ENCODE results near the gene ST6GAL1. TPM values are rescaled to one million over a fixed set of nuclear protein-coding genes. Genes with fewer than 3 reads are reported as not detected.
"Not testable (repeated sequence)": the region's sequence is repeated elsewhere in the genome, so short reads cannot be mapped to it uniquely, and the experiment has no call there.

ST6GAL1 gene
- total RNA-seq, 2 experiments from 2014 or later, result 76.2 to 78.0 TPM

DNA sequence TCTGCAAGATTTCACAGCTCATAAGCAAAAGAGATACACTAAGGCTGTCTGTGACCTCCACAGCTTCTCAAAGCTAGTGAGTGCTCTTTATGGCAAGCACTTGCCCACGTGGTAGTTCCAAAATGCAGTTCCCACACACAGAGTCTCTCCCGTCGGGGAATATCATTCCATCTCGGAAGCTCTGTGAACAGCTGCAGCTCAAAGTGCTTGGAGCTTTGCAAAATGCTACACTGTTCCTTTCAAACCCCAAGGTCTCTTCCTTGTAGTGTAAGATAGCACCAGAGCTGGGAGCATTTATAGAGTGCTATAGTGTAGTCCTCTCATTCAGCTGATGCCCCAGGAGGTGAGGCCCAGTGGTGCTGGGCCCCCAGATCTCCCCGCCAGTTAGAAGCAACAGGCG is 36.1 kb downstream of the ST6GAL1 start:
- H3K27ac Mint-ChIP-seq, result no peak overlapping the region
- no peaks in the 10 kb centered on the region for H3K27me3 Mint-ChIP-seq (ENCODE audit: low read depth)
- no peak for DNase-seq
- intact Hi-C loops (cut with micrococcal nuclease), result no loop called here
- no peak overlapping the region for H3K4me3 Mint-ChIP-seq
- H3K36me3 Mint-ChIP-seq (ENCODE audit: low read depth), result peaks cover 36% of the 10 kb centered on the region
- no peaks in the 10 kb centered on the region for H3K9me3 Mint-ChIP-seq
- CTCF ChIA-PET, result interaction anchor here (0.9 to 1.3 kb wide), 4 partner anchors 8 to 184 kb away, joined by 3 read pairs; no protein-coding TSS in a partner anchor
- H3K4me1 Mint-ChIP-seq (ENCODE audit: low read depth), result peaks cover 32% of the 10 kb centered on the region

DNA sequence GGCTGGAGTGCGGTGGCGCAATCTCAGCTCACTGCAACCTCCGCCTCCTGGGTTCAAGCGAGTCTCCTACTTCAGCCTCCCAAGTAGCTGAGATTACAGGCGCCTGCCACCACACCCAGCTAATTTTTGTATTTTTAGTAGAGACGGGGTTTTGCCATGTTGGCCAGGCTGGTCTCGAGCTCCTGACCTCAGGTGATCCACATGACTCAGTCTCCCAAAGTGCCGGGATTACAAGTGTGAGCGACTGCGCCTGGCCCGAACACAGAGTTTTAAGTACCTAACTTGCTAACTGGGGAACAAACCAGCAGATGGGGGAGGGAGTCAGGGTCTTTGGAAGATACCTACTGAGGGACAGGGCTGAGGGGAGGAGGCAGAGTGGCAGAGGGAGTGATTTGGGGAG is 36.9 kb downstream of the ST6GAL1 start:
- peaks cover 30% of the 10 kb centered on the region for H3K4me1 Mint-ChIP-seq (ENCODE audit: low read depth)

DNA sequence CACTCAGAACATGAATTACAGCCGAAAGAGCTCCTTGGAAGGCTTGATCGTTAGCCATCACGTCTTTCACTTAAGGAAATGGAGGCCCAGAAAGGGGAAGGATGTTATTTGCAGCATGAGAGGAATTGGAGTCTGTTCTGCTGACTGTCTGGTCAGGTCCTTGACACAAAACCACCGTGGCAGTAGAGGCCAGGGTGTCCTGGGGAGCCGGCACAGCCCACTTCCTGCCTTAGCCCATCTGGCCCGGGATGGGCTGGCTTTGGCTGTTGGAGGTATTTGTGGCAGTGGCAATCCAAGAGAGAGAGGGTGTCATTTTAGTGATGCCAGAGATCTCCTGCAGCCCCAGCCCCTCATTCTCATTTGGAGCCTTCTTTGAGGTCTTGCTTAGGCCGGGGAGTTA is 37.4 kb downstream of the ST6GAL1 start:
- Mint-ChIP-seq H3K36me3 (ENCODE audit: low read depth) (peaks cover 38% of the 10 kb centered on the region), H3K4me3 (no peak overlapping the region), H3K9me3 (no peaks in the 10 kb centered on the region), H3K4me1 (ENCODE audit: low read depth) (peaks cover 31% of the 10 kb centered on the region), H3K27ac (no peak overlapping the region), H3K27me3 (ENCODE audit: low read depth) (no peaks in the 10 kb centered on the region)
- no peak for DNase-seq
- intact Hi-C loops (cut with micrococcal nuclease), result no loop called here
- CTCF ChIA-PET, result interaction anchor here (0.9 to 1.2 kb wide), 2 partner anchors 118 to 146 kb away, joined by 4 read pairs; no protein-coding TSS in a partner anchor

More for the DNA sequence above, 36.9 kb downstream of the ST6GAL1 start:
- DNase-seq; H3K9me3 Mint-ChIP-seq; H3K27ac Mint-ChIP-seq; intact Hi-C loops (cut with micrococcal nuclease); H3K27me3 Mint-ChIP-seq (ENCODE audit: low read depth); H3K4me3 Mint-ChIP-seq: not testable (repeated sequence)
- CTCF ChIA-PET, result interaction anchor here (0.9 to 1.2 kb wide), 3 partner anchors 9 to 145 kb away, joined by 3 to 4 read pairs (median 4); no protein-coding TSS in a partner anchor
- peaks cover 37% of the 10 kb centered on the region for H3K36me3 Mint-ChIP-seq (ENCODE audit: low read depth)

DNA sequence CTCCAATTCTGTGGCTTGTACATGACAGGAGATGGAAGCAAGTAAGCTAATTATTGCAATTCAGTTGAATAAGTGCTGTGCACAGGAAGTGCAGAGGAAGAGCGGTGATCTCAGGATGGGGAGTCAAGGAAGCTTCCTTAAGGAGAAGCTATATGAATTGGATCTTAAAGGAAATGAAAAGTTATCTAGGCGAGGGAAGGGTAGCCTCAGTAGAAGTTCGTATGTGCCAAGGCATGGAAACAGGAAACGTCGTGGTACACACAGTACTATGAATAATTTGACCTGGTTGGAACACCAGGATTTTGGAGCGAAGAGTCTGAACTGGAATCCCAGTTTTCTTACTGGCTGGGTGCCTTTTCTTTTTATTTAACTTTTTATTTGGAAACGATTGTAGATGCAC is 39.3 kb downstream of the ST6GAL1 start:
- CTCF ChIA-PET, result interaction anchor here (1.7 kb wide), 1 partner anchor 12 kb away, joined by 3 read pairs; no protein-coding TSS in a partner anchor
- Mint-ChIP-seq H3K36me3 (ENCODE audit: low read depth) (peaks cover 50% of the 10 kb centered on the region), H3K4me1 (ENCODE audit: low read depth) (peaks cover 38% of the 10 kb centered on the region), H3K4me3 (no peak overlapping the region), H3K27me3 (ENCODE audit: low read depth) (no peaks in the 10 kb centered on the region), H3K27ac (no peak overlapping the region), H3K9me3 (no peaks in the 10 kb centered on the region)
- intact Hi-C loops (cut with micrococcal nuclease), result no loop called here
- no peak for DNase-seq

DNA sequence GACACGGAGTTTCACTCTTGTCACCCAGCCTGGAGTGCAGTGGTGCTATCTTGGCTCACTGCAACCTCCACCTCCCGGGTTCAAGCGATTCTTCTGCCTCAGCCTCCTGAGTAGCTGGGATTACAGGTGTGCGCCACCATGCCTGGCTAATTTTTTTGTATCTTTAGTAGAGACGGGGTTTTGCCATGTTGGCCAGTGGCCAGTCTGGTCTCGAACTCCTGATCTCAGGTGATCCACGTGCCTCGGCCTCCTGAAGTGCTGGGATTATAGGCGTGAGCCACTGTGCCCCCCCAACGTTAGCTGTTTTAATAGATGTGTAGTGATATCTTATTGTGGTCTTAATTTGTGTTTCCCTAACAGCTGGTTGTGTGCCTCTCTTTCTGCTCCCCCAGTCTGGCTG is 40.8 kb downstream of the ST6GAL1 start:
- not testable (repeated sequence) for H3K27ac Mint-ChIP-seq

DNA sequence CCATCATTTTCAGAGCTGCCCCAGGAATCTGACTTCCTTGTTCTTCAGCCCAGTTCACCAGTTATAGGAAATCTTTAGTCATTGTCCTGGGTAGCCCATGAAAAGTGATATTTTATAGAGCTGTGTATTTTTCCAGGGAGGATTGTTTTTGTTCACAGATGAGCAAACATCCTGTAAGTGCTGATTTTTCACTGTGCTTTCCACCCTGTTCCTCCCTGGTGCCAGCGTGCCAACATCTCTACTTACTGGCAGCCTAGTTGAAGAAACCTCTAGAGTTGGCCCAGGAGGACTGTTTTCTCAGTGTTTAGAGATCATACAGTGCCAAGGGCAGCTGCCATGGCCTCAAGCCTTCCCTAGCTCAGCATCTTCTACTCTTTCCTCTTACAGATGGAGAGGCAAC is 41.3 kb downstream of the ST6GAL1 start:
- DNase-seq, result no peak
- peaks cover 52% of the 10 kb centered on the region for H3K36me3 Mint-ChIP-seq (ENCODE audit: low read depth)
- H3K27ac Mint-ChIP-seq, result no peak overlapping the region
- H3K27me3 Mint-ChIP-seq (ENCODE audit: low read depth), result no peaks in the 10 kb centered on the region
- intact Hi-C loops (cut with micrococcal nuclease), result no loop called here
- no peaks in the 10 kb centered on the region for H3K9me3 Mint-ChIP-seq
- peaks cover 29% of the 10 kb centered on the region for H3K4me1 Mint-ChIP-seq (ENCODE audit: low read depth)
- H3K4me3 Mint-ChIP-seq, result no peak overlapping the region
- CTCF ChIA-PET, result interaction anchor here (0.6 to 1.2 kb wide), 2 partner anchors 142 to 176 kb away, joined by 3 to 6 read pairs; no protein-coding TSS in a partner anchor

More for the DNA sequence above, 40.8 kb downstream of the ST6GAL1 start:
- H3K4me3 Mint-ChIP-seq; H3K27me3 Mint-ChIP-seq (ENCODE audit: low read depth); DNase-seq; intact Hi-C loops (cut with micrococcal nuclease); H3K9me3 Mint-ChIP-seq: not testable (repeated sequence)
- Mint-ChIP-seq H3K4me1 (ENCODE audit: low read depth) (peaks cover 30% of the 10 kb centered on the region), H3K36me3 (ENCODE audit: low read depth) (peaks cover 53% of the 10 kb centered on the region)
- CTCF ChIA-PET, result interaction anchor here (1.2 kb wide), 1 partner anchor 142 kb away, joined by 3 read pairs; no protein-coding TSS in a partner anchor

DNA sequence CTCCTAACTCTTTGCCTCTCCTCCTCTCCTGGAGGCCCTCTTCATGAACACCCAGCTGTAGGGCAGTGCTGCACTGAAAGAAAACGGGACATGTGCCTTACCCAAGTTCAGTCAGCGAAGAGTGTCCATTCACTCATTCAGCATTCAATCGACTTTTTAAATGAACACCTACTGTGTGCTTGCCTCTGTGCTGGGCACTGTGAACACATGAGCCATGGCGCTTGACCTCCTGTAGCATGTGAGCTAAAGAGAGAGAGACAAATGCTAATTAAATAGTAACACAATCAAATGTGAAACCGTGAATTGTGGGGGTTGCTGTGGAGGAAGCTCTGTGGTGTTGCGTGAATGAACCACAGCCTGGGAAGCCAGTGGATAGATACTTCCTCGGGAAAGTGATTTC is 43.4 kb downstream of the ST6GAL1 start:
- no peak overlapping the region for H3K4me3 Mint-ChIP-seq
- peaks cover 26% of the 10 kb centered on the region for H3K4me1 Mint-ChIP-seq (ENCODE audit: low read depth)
- no peaks in the 10 kb centered on the region for H3K9me3 Mint-ChIP-seq
- intact Hi-C loops (cut with micrococcal nuclease), result no loop called here
- CTCF ChIA-PET, result interaction anchor here (0.7 kb wide), 1 partner anchor 1956 kb away, joined by 3 read pairs; no protein-coding TSS in a partner anchor
- DNase-seq, result no peak
- peaks cover 45% of the 10 kb centered on the region for H3K36me3 Mint-ChIP-seq (ENCODE audit: low read depth)
- H3K27ac Mint-ChIP-seq, result peak overlapping the region; percentile 28
- H3K27me3 Mint-ChIP-seq (ENCODE audit: low read depth), result no peaks in the 10 kb centered on the region

DNA sequence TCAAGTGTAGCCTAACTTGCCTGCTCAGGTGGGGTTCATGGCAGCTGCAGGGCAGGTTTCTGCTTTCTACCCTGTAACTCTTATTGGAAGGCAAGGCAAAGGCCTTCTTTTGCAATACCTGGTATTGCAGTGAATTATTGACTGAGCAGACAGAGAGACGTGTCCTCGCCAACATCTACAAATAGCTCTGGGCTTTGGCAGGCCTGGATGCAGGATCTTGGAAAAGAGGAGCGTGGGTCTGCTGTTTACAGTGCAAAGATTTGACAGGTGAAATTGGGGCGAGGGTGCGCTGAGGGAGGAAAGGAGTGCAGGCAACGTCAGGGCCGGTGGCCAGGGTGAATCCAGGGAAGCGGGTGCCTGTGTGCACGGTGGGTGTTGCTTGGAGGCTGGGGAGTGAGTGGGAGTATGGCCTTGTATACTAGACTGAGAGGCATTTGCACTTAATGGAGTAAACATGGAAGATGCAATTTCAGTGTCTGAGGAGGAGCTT is 44.5 kb downstream of the ST6GAL1 start:
- H3K4me3 Mint-ChIP-seq, result no peak overlapping the region
- peaks cover 44% of the 10 kb centered on the region for H3K36me3 Mint-ChIP-seq (ENCODE audit: low read depth)
- H3K4me1 Mint-ChIP-seq (ENCODE audit: low read depth), result peaks cover 20% of the 10 kb centered on the region
- intact Hi-C loops (cut with micrococcal nuclease), result no loop called here
- H3K9me3 Mint-ChIP-seq, result no peaks in the 10 kb centered on the region
- H3K27me3 Mint-ChIP-seq (ENCODE audit: low read depth), result no peaks in the 10 kb centered on the region
- CTCF ChIA-PET, result no interaction called here
- H3K27ac Mint-ChIP-seq, result no peak overlapping the region
- DNase-seq, result no peak

DNA sequence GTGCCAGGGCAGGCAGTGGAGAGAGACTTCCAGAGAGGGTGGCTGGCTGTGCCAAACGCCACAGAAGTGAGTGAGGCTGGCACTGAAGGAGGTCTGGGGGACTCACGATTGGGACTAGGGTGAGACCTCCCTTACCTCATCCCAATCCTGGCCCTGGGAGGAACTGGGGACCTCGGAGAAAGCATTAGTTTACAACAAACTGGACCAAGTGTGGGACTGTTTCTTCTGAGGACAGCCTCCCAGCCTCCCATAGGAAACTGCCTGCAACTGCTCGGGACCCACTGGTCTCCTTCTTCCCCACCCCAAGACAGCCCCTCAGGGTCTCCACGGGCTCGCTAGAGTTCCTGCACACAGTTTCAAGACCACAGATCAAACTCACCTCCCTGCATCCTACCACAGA is 45.4 kb downstream of the ST6GAL1 start:
- CTCF ChIA-PET, result no interaction called here
- peaks cover 19% of the 10 kb centered on the region for H3K4me1 Mint-ChIP-seq (ENCODE audit: low read depth)
- intact Hi-C loops (cut with micrococcal nuclease), result no loop called here
- peaks cover 41% of the 10 kb centered on the region for H3K36me3 Mint-ChIP-seq (ENCODE audit: low read depth)
- no peaks in the 10 kb centered on the region for H3K27me3 Mint-ChIP-seq (ENCODE audit: low read depth)
- H3K27ac Mint-ChIP-seq, result no peak overlapping the region
- H3K9me3 Mint-ChIP-seq, result no peaks in the 10 kb centered on the region
- H3K4me3 Mint-ChIP-seq, result no peak overlapping the region
- DNase-seq, result no peak

DNA sequence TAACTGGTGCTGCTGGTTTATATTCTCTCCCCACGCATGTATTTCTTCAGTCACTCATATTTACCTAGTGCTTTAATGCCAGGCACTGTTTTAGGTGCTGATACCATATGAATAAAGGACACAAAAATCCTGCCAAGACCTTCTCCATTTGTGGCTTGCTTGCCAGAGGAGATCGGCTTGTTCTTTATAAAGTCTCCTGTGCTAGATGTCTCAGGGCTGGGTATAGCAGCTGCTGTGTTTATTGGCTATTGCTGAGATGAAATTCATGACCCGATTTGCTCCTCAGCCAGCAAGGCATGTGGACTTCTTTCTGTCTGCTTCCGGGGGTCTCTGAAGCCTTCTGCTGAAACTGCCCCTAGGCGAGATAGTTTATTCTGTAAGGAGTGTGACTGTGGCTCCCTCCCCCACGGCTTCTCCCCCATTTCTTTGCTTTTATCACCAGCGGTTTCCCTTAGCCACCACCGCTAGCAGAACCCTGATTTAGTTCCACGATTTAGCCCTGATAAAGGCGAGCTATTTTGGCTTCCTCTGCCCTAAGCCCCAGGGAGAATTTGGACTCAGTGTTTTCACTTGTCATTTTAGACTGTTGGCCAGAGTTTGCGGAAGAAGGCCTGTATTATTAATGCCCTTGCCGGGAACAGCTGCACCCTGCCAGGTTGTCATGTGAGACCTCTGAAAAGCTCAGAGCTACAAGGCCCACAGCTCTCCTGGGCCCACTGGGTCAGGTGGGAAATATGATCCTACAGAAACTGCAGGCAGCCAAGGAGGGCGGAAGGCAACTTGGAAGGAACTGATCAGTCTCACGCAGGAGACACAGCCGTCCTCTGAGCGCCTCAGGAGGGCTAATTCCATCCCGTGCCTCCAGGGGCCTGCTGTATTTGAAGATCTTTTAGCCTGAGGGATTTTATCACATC is 46.8 kb downstream of the ST6GAL1 start:
- Mint-ChIP-seq H3K4me1 (ENCODE audit: low read depth) (peaks cover 15% of the 10 kb centered on the region), H3K36me3 (ENCODE audit: low read depth) (peaks cover 37% of the 10 kb centered on the region), H3K27me3 (ENCODE audit: low read depth) (no peaks in the 10 kb centered on the region), H3K9me3 (no peaks in the 10 kb centered on the region), H3K27ac (no peak overlapping the region), H3K4me3 (no peak overlapping the region)
- no peak for DNase-seq
- CTCF ChIA-PET, result no interaction called here
- intact Hi-C loops (cut with micrococcal nuclease), result no loop called here

DNA sequence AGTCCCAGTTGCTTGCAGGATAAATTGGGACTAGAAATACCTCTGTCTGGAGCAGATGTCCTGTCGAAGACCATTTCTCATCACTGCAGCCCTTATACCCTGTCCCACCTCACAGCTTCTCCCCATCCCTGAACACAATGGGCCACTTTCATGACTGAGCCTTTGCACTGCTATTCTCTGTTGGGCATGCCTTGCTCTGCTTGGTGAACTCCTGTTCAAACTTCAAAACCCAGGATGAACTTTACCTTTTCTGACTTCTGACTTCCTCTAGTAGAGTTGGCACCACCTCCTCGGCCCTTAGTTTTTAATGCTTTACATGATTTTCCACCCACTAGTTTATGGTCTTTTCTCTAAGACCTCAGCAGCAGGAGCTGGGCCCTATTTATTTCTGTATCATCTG is 48.4 kb downstream of the ST6GAL1 start:
- DNase-seq, result no peak
- Mint-ChIP-seq H3K4me1 (ENCODE audit: low read depth) (peaks cover 8% of the 10 kb centered on the region), H3K27me3 (ENCODE audit: low read depth) (no peaks in the 10 kb centered on the region), H3K9me3 (no peaks in the 10 kb centered on the region), H3K36me3 (ENCODE audit: low read depth) (peaks cover 32% of the 10 kb centered on the region), H3K27ac (peak overlapping the region; percentile 63), H3K4me3 (no peak overlapping the region)
- intact Hi-C loops (cut with micrococcal nuclease), result no loop called here
- CTCF ChIA-PET, result interaction anchor here (0.8 kb wide), 1 partner anchor 172 kb away, joined by 3 read pairs; no protein-coding TSS in a partner anchor

DNA sequence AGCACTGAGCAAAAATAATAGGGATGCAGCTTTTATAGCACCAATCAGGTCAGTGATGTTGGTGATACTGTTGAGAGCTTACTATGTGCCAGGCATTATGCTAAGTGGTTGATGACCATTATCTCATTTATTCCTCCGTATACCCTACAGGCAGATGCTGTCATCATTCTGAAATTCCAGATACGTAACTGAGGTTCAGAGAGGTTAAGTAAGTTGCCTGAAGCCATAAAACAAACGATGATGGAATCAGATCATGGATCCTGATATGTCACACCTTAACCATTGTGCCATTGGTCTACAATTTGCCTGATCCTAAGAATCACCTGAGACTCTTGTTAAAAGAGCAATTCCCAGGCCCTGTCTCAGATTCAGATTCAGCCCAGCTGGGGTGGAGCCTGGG is 49.5 kb downstream of the ST6GAL1 start:
- Mint-ChIP-seq H3K9me3 (no peaks in the 10 kb centered on the region), H3K27me3 (ENCODE audit: low read depth) (no peaks in the 10 kb centered on the region), H3K4me3 (no peak overlapping the region), H3K36me3 (ENCODE audit: low read depth) (peaks cover 26% of the 10 kb centered on the region), H3K4me1 (ENCODE audit: low read depth) (peaks cover 5% of the 10 kb centered on the region), H3K27ac (no peak overlapping the region)
- DNase-seq, result no peak
- intact Hi-C loops (cut with micrococcal nuclease), result no loop called here
- CTCF ChIA-PET, result interaction anchor here (1.0 kb wide), 1 partner anchor 43 kb away, joined by 3 read pairs; no protein-coding TSS in a partner anchor
